ENCODE data around the gene ZNF747. TPM values are rescaled to one million over a fixed set of nuclear protein-coding genes. Genes with fewer than 3 reads are reported as not detected.

ZNF747 gene
- total and polyA plus RNA-seq, 2 donors (not counting 3 experiments of a cell fraction or from before 2014, with no cell fraction given), result 6.4 to 7.2 TPM

GRCh38 chr16:30526137-30526822 is 8.4 kb downstream of the ZNF747 start, which contains the start of gene ZNF768:
Gene ZNF768 (minus strand): TSS chr16:30526566. CDS start chr16:30526413, 153 bp downstream.
- peak within 1 kb of the TSS; percentile 58 to 67 (median 65) for H3K4me3 ChIP-seq (replicated peaks in 1 of 3; ENCODE audit: insufficient read depth in 1 of 3, low read depth in 1 of 3, low read length in 3 of 3)
- peaks cover 4% of the 10 kb centered on the region for H3K4me1 ChIP-seq (ENCODE audit: control insufficient read depth, extremely low read depth, insufficient read depth, low read length)
- FAIRE-seq (no peak), DNase-seq (ENCODE audit: low read depth, low spot score) (peak; percentile 27)
- H3K4me2 ChIP-seq (ENCODE audit: insufficient read depth, low read length), result peak within 1 kb of the TSS; percentile 67
- no TSS peak for BruUV-seq (replicated peaks)
- H3K9ac ChIP-seq (replicated peaks; ENCODE audit: extremely low read depth, insufficient read depth, low read length), result peak within 1 kb of the TSS; percentile 73
- no peaks in the 10 kb centered on the region for H3K9me3 ChIP-seq (replicated peaks; ENCODE audit: control insufficient read depth, insufficient read depth, low read length)
- no peaks in the 10 kb centered on the region for H3K79me2 ChIP-seq (ENCODE audit: control insufficient read depth, insufficient read depth, low read length)
- ChIA-PET POLR2A (interaction anchor here (0.6 to 1.3 kb wide), 3 partner anchors 32 to 347 kb away, joined by 3 to 4 read pairs (median 4); partner anchors contain the start of gene ZNF764), CTCF (interaction anchor here (1.0 to 1.5 kb wide), 8 partner anchors 9 to 76 kb away, joined by 3 to 14 read pairs (median 4); partner anchors contain the start of gene ZNF747)
- no peaks in the 10 kb centered on the region for H3K27me3 ChIP-seq (ENCODE audit: control insufficient read depth in 2 of 2, insufficient read depth in 2 of 2, low read length in 2 of 2)
- no peaks in the 10 kb centered on the region for H4K20me1 ChIP-seq (replicated peaks; ENCODE audit: control insufficient read depth, extremely low read depth, insufficient read depth, low read length)
- H3K27ac ChIP-seq (ENCODE audit: insufficient read depth, low read depth, low read length), result peak within 1 kb of the TSS; percentile 80
- no peaks in the 10 kb centered on the region for H3K36me3 ChIP-seq (ENCODE audit: control insufficient read depth in 2 of 2, extremely low read depth in 1 of 2, insufficient read depth in 2 of 2, low read length in 2 of 2)
- intact Hi-C loops (cut with micrococcal nuclease), result loop anchor here (1.0 to 5.0 kb wide), 5 partner anchors 59 to 171 kb away; partner anchors contain the start of genes FBRS, SRCAP and ZNF785
- no peaks in the 10 kb centered on the region for H3K9me1 ChIP-seq (replicated peaks; ENCODE audit: control insufficient read depth, extremely low read depth, insufficient read depth, low read length)
- peak within 1 kb of the TSS; percentile 72 for H2AFZ ChIP-seq (ENCODE audit: low read depth, low read length)
- dilution Hi-C loops (cut with MboI; ENCODE audit: extremely low pct_ligation_motif_present, low sequenced_read_pairs), result no loop called here
- TF ChIP-seq GATA2 (IDR thresholded peaks at IDR 0.05; ENCODE audit: insufficient read depth, insufficient read length, low read depth, low read length) (no peak), POLR2AphosphoS5 (IDR thresholded peaks at IDR 0.05; ENCODE audit: insufficient read depth, low read depth, low read length) (no peak), JUN (IDR thresholded peaks at IDR 0.05; ENCODE audit: borderline replicate concordance, insufficient read depth, insufficient read length, low read depth) (no peak), CTCF (IDR thresholded peaks at IDR 0.05; ENCODE audit: extremely low read depth in 1 of 2, insufficient read depth in 1 of 2, low read depth in 1 of 2, low read length in 2 of 2) (no peak), FOS (IDR thresholded peaks at IDR 0.05; ENCODE audit: borderline replicate concordance, insufficient read depth, low read length) (no peak)
